Endothelial cell of umbilical vein (primary cell): ENCODE results near the gene STXBP5L. TPM values are rescaled to one million over a fixed set of nuclear protein-coding genes. Genes with fewer than 3 reads are reported as not detected.

ENCODE experiments used
- BruUV-seq: library from RNA; stranded (reverse); fragments of 400-500 nt; replicated peaks from 2 replicates; lab custom pipeline; 2021; lab: Mats Ljungman, UMichigan
- CTCF ChIA-PET: fragments of 300-600, 350-600 bp; sonication (Branson Sonifier 250); formaldehyde crosslinking; loops from one replicate; lab custom pipeline; 2021; ENCODE audit warnings: antibody characterized with exemption, inconsistent platforms; lab: Charles Lee
- POLR2A ChIA-PET: fragments of 300-600, 350-600 bp; sonication (Branson Sonifier 250); formaldehyde crosslinking; loops from one replicate; lab custom pipeline; 2021; ENCODE audit warnings: antibody characterized with exemption, inconsistent platforms; lab: Charles Lee
- DNase-seq: peaks from one replicate; pipeline ENCODE4 v3.0.0-alpha.2; 2011; ENCODE audit warnings: low read depth, low spot score
- FAIRE-seq: peaks from 2 replicates; lab custom pipeline; 2011; peaks lifted over from hg19 to GRCh38; lab: Jason Lieb, UNC
- H2AFZ ChIP-seq: 2 replicates; pipeline ENCODE4 v1.6.0; 2012; ENCODE audit warnings: low read depth, low read length, control low read depth, inconsistent platforms
- H3K27ac ChIP-seq: 2 replicates; pipeline ENCODE4 v1.5.1; 2011; ENCODE audit warnings: low read depth, mild to moderate bottlenecking, control low read depth, low read length, moderate library complexity; ENCODE audit not compliant: insufficient read depth
- H3K27me3 ChIP-seq, 2 experiments: 2 replicates each; pipeline versions ENCODE4 v1.6.0 to v1.6.1; 2011; ENCODE audit warnings: low read length in 2 of 2, mixed read lengths in 1 of 2; ENCODE audit not compliant: control insufficient read depth in 2 of 2, insufficient read depth in 2 of 2
- H3K36me3 ChIP-seq, 2 experiments: 2 replicates in 1 of 2; 3 replicates in 1 of 2; pipeline ENCODE4 v1.5.1; 2011; ENCODE audit warnings: low read length in 2 of 2, mild to moderate bottlenecking in 1 of 2, moderate library complexity in 1 of 2; ENCODE audit not compliant: control insufficient read depth in 2 of 2, insufficient read depth in 2 of 2; ENCODE audit errors: extremely low read depth in 1 of 2
- H3K4me1 ChIP-seq: 3 replicates; pipeline ENCODE4 v1.5.1; 2011; ENCODE audit warnings: mild to moderate bottlenecking, low read length; ENCODE audit not compliant: control insufficient read depth, insufficient read depth; ENCODE audit errors: extremely low read depth
- H3K4me2 ChIP-seq: 2 replicates; pipeline ENCODE4 v1.6.1; 2011; ENCODE audit warnings: low read length, control low read depth, mixed read lengths; ENCODE audit not compliant: insufficient read depth
- H3K4me3 ChIP-seq, 3 experiments: fragments of 200-600 bp in 1 of 3; sonication (generic), shearing (Covaris generic) in 1 of 3; replicated peaks in 1 of 3; 2 replicates each; pipeline ENCODE4 v1.5.1; 2011 to 2016; ENCODE audit warnings: control low read depth in 3 of 3, low read length in 3 of 3, mild to moderate bottlenecking in 2 of 3, inconsistent platforms in 1 of 3, low read depth in 1 of 3, moderate library complexity in 1 of 3; ENCODE audit not compliant: insufficient read depth in 1 of 3
- H3K79me2 ChIP-seq: 2 replicates; pipeline ENCODE4 v1.6.0; 2012; ENCODE audit warnings: low read length, inconsistent platforms; ENCODE audit not compliant: control insufficient read depth, insufficient read depth
- H3K9ac ChIP-seq: replicated peaks from 2 replicates; pipeline ENCODE3; 2011; ENCODE audit warnings: low read length, control low read depth; ENCODE audit not compliant: insufficient read depth; ENCODE audit errors: extremely low read depth
- H3K9me1 ChIP-seq: replicated peaks from 3 replicates; pipeline ENCODE4 v1.6.0; 2011; ENCODE audit warnings: mild to moderate bottlenecking, low read length; ENCODE audit not compliant: control insufficient read depth, insufficient read depth; ENCODE audit errors: extremely low read depth
- H3K9me3 ChIP-seq: replicated peaks from 2 replicates; pipeline ENCODE4 v1.5.1; 2012; ENCODE audit warnings: low read length, inconsistent platforms; ENCODE audit not compliant: control insufficient read depth, insufficient read depth
- H4K20me1 ChIP-seq: replicated peaks from 2 replicates; pipeline ENCODE3; 2011; ENCODE audit warnings: mild to moderate bottlenecking, low read length; ENCODE audit not compliant: control insufficient read depth, insufficient read depth; ENCODE audit errors: extremely low read depth
- EZH2 ChIP-seq: IDR thresholded peaks from 2 replicates; pipeline ENCODE4 v1.6.1; 2012; ENCODE audit warnings: borderline replicate concordance, low read depth, mild to moderate bottlenecking, moderate library complexity, low read length, inconsistent platforms; ENCODE audit not compliant: severe bottlenecking
- FOS ChIP-seq: IDR thresholded peaks from 2 replicates; pipeline ENCODE4 v1.6.1; 2011; ENCODE audit warnings: mild to moderate bottlenecking, low read length, moderate library complexity, borderline replicate concordance; ENCODE audit not compliant: insufficient read depth
- GATA2 ChIP-seq: IDR thresholded peaks from 2 replicates; pipeline ENCODE4 v1.7.0; 2011; ENCODE audit warnings: low read depth, mild to moderate bottlenecking, moderate library complexity, mixed read lengths, low read length; ENCODE audit not compliant: insufficient read length, insufficient read depth
- JUN ChIP-seq: IDR thresholded peaks from 2 replicates; pipeline ENCODE4 v1.6.1; 2011; ENCODE audit warnings: borderline replicate concordance, low read depth; ENCODE audit not compliant: insufficient read length, insufficient read depth
- MAX ChIP-seq: IDR thresholded peaks from 2 replicates; pipeline ENCODE4 v1.6.1; 2011; ENCODE audit not compliant: insufficient read depth, insufficient read length
- MYC ChIP-seq: IDR thresholded peaks from one replicate; pipeline ENCODE4 v1.6.1; 2011; ENCODE audit warnings: mild to moderate bottlenecking, low read depth, low read length
- POLR2A ChIP-seq: IDR thresholded peaks from 2 replicates; pipeline ENCODE4 v1.6.1; 2012; ENCODE audit warnings: low read depth, mild to moderate bottlenecking, control low read depth, low read length
- POLR2AphosphoS5 ChIP-seq: IDR thresholded peaks from 2 replicates; pipeline ENCODE4 v1.6.1; 2012; ENCODE audit warnings: low read depth, mild to moderate bottlenecking, control low read depth, low read length, moderate library complexity; ENCODE audit not compliant: insufficient read depth
- dilution Hi-C: fragments of 300-500 bp; cut with MboI; formaldehyde crosslinking; loops from one replicate; pipeline ENCODE4 v1.15.0; 2019; ENCODE audit warnings: low sequenced_read_pairs; ENCODE audit not compliant: extremely low pct_ligation_motif_present
- intact Hi-C: fragments of 100-400 bp; cut with micrococcal nuclease; formaldehyde crosslinking; loops from one replicate; pipeline ENCODE4 v1.10.0; 2022
- polyA plus RNA-seq, 4 experiments: library from polyadenylated mRNA; depleted of rRNA in 3 of 4; stranded (reverse) in 3 of 4; unstranded in 1 of 4; fragments of >200 nt; gene quantifications; 2 replicates each; pipeline versions ENCODE4 v1.2.1 to v1.2.3, GENCODE V29; 2011 to 2012; ENCODE audit warnings: missing spikeins in 1 of 4
- total RNA-seq: library from RNA; stranded (reverse); gene quantifications from 2 replicates; pipeline ENCODE4 v1.2.3, GENCODE V29; 2021
- TF ChIP-seq, protein P1 (sequence below), 2 donors: IDR thresholded peaks; 1 replicate in 1 of 2; 2 replicates in 1 of 2; pipeline ENCODE4 v1.5.1; 2011; ENCODE audit warnings: low read length in 2 of 2, mild to moderate bottlenecking in 2 of 2, moderate library complexity in 2 of 2, control low read depth in 1 of 2, inconsistent platforms in 1 of 2, low read depth in 1 of 2; ENCODE audit not compliant: insufficient read depth in 1 of 2; ENCODE audit errors: extremely low read depth in 1 of 2

STXBP5L gene
- total and polyA plus RNA-seq, 2 donors (not counting 3 experiments of a cell fraction or from before 2014, with no cell fraction given) = not detected

DNA sequence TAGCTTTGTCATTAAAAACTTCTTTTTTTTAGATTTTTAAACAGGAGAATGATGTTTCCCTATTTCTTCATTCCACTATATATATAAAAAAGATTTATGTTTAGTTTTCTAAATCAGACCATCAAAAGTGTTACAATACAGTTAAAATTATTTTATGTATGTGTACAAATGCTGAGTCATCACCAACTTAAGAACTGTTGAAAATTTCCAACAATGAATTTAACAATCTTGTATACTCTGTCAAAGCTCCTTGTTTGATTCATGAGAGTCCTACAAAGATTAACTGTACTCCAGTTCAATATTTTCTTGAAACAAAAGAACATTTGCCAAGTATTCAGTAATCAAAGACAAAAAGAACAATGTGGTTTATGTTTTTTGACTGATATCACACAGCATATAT lies 555.7 kb downstream of the STXBP5L start:
- H3K79me2 ChIP-seq = no peaks in the 10 kb centered on the region
- no TSS peak for BruUV-seq
- FAIRE-seq (no peak), DNase-seq (no peak)
- no peaks in the 10 kb centered on the region for H4K20me1 ChIP-seq
- no peak overlapping the region for H3K9ac ChIP-seq
- H3K9me3 ChIP-seq = no peaks in the 10 kb centered on the region
- no peak overlapping the region for H2AFZ ChIP-seq
- H3K27me3 ChIP-seq = no peaks in the 10 kb centered on the region
- intact Hi-C loops = no loop called here
- no peaks in the 10 kb centered on the region for H3K4me1 ChIP-seq
- H3K36me3 ChIP-seq = no peaks in the 10 kb centered on the region
- H3K27ac ChIP-seq = no peak overlapping the region
- no peak overlapping the region for H3K4me3 ChIP-seq
- dilution Hi-C loops = no loop called here
- ChIA-PET POLR2A (no interaction called here), CTCF (no interaction called here)
- H3K4me2 ChIP-seq = no peak overlapping the region
- H3K9me1 ChIP-seq = no peaks in the 10 kb centered on the region
- TF ChIP-seq, protein P1, sequence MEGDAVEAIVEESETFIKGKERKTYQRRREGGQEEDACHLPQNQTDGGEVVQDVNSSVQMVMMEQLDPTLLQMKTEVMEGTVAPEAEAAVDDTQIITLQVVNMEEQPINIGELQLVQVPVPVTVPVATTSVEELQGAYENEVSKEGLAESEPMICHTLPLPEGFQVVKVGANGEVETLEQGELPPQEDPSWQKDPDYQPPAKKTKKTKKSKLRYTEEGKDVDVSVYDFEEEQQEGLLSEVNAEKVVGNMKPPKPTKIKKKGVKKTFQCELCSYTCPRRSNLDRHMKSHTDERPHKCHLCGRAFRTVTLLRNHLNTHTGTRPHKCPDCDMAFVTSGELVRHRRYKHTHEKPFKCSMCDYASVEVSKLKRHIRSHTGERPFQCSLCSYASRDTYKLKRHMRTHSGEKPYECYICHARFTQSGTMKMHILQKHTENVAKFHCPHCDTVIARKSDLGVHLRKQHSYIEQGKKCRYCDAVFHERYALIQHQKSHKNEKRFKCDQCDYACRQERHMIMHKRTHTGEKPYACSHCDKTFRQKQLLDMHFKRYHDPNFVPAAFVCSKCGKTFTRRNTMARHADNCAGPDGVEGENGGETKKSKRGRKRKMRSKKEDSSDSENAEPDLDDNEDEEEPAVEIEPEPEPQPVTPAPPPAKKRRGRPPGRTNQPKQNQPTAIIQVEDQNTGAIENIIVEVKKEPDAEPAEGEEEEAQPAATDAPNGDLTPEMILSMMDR (IDR thresholded peaks at IDR 0.05; ENCODE audit: extremely low read depth in 1 of 2, insufficient read depth in 1 of 2, low read depth in 1 of 2, low read length in 2 of 2) = no peak
- TF ChIP-seq EZH2 (no peak), JUN (no peak), FOS (no peak), POLR2AphosphoS5 (no peak), GATA2 (no peak), MYC (no peak), POLR2A (no peak), MAX (no peak)
